ENCODE measurements around the gene DBX1. TPM values are rescaled to one million over a fixed set of nuclear protein-coding genes. Genes with fewer than 3 reads are reported as not detected.

The DBX1 gene
- total and polyA plus RNA-seq, 2 experiments from 2014 or later: not detected

GRCh38 chr11:20132667-20133039 is 27.6 kb downstream of the DBX1 start:
- H3K4me3 ChIP-seq: peak overlapping the region; percentile 80
- peak overlapping the region; percentile 98; the same call in 1 of the 2 replicates for H3K4me2 ChIP-seq
- peaks cover 20% of the 10 kb centered on the region for H3K27me3 Mint-ChIP-seq (ENCODE audit: insufficient read depth, low read depth, poor library complexity)

More at GRCh38 chr11:20132667-20133039, 27.6 kb downstream of the DBX1 start:
- no peaks in the 10 kb centered on the region for H3K9me2 ChIP-seq (ENCODE audit: insufficient read depth)
- H3F3A ChIP-seq (replicated peaks; ENCODE audit: low read depth): no peaks in the 10 kb centered on the region
- DNase-seq (ENCODE audit: low spot score): no peak
- H3K27ac Mint-ChIP-seq: no peak overlapping the region
- no peaks in the 10 kb centered on the region for H3K79me2 ChIP-seq (replicated peaks; ENCODE audit: insufficient read depth)
- peaks cover 3% of the 10 kb centered on the region; the same call in 1 of the 2 replicates for H3K4me1 ChIP-seq (ENCODE audit: insufficient read depth)
- H2AFZ ChIP-seq: no peak overlapping the region
- peak overlapping the region; percentile 71; the same call in 2 of the 3 replicates for H3K4me3 Mint-ChIP-seq
- TF ChIP-seq STAT1 (IDR thresholded peaks at IDR 0.05; ENCODE audit: unreplicated experiment) (no peak), REST (IDR thresholded peaks at IDR 0.05; ENCODE audit: unreplicated experiment) (no peak), CREB1 (CRISPR knock-in tag; IDR thresholded peaks at IDR 0.05; ENCODE audit: low read depth) (no peak), ETS1 (IDR thresholded peaks at IDR 0.05) (no peak), EZH2 (IDR thresholded peaks at IDR 0.05; ENCODE audit: low read depth, unreplicated experiment) (no peak), JUNB (IDR thresholded peaks at IDR 0.05; ENCODE audit: unreplicated experiment) (no peak), EZH2phosphoT487 (IDR thresholded peaks at IDR 0.05; ENCODE audit: unreplicated experiment) (no peak), ZNF114 (CRISPR knock-in tag; IDR thresholded peaks at IDR 0.05) (no peak), ZNF331 (CRISPR knock-in tag; IDR thresholded peaks at IDR 0.05; ENCODE audit: low read depth) (no peak), NANOG (IDR thresholded peaks at IDR 0.05; ENCODE audit: borderline replicate concordance) (no peak), CTCF (conservative IDR thresholded peaks at IDR 0.05; ENCODE audit: low read depth in 2 of 2) (no peak), ZNF462 (CRISPR knock-in tag; IDR thresholded peaks at IDR 0.05) (no peak), POLR2AphosphoS5 (IDR thresholded peaks at IDR 0.05; ENCODE audit: low read depth) (no peak)
- ATAC-seq: no peak
- no peaks in the 10 kb centered on the region for H3K36me3 Mint-ChIP-seq (ENCODE audit: low read depth)
- peaks cover 7% of the 10 kb centered on the region; the same call in 2 of the 3 replicates for H3K4me1 Mint-ChIP-seq
- no peaks in the 10 kb centered on the region for H4K20me1 ChIP-seq (replicated peaks; ENCODE audit: insufficient read depth)
- no peaks in the 10 kb centered on the region; the same call in 2 of the 3 replicates for H3K9me3 Mint-ChIP-seq
- no peak overlapping the region for H3K27ac ChIP-seq (ENCODE audit: low read depth)
- H3K27me3 ChIP-seq (ENCODE audit: insufficient read depth): peaks cover 48% of the 10 kb centered on the region
- H3K36me3 ChIP-seq (ENCODE audit: insufficient read depth): no peaks in the 10 kb centered on the region
